Astrocyte of the spinal cord (primary cell): ENCODE measurements around the gene NUP214.
A peak's percentile ranks its signal among the peaks of the same experiment; 100 is the strongest.
"Not testable (repeated sequence)": the region's sequence is repeated elsewhere in the genome, so short reads cannot be mapped to it uniquely, and the experiment has no call there.

Experiments used
- DNase-seq: peaks from one replicate; pipeline ENCODE4 v3.0.0; 2011; ENCODE audit warnings: low read depth, low spot score
- H3K4me3 ChIP-seq: 2 replicates; pipeline ENCODE4 v1.5.1; 2011; ENCODE audit warnings: low read depth, mild to moderate bottlenecking, low read length, moderate library complexity
- in situ Hi-C: cut with HindIII; loops from 2 replicates; pipeline ENCODE4 v1.10.0; 2017; ENCODE audit warnings: low sequenced_read_pairs
- TF ChIP-seq, protein P1 (sequence below): IDR thresholded peaks from 2 replicates; pipeline ENCODE4 v1.5.1; 2012; ENCODE audit warnings: low read depth, mild to moderate bottlenecking, low read length, inconsistent platforms

The NUP214 gene

DNA sequence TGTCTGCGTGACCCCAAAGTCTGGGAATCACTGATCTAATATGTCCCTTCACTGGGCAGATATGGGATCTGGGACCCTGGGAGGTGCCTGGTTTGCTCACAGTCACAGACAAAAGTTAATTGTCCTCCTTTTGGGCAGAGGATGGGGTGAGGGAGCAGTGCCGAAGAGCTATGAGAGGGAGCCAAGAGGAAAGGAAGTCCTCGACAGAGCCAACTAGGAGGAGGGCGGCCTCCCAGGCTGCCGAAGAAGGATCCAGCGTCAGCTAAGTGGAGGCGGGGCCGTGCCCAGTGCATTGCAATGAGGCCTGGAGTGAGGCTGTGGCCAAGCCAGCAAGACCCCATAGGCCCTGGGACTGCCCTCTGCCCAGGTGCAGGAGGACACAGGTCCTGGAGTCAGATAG, 17.6 kb upstream of the NUP214 start:
- no peak for DNase-seq
- in situ Hi-C loops, result no loop called here
- TF ChIP-seq, protein P1, sequence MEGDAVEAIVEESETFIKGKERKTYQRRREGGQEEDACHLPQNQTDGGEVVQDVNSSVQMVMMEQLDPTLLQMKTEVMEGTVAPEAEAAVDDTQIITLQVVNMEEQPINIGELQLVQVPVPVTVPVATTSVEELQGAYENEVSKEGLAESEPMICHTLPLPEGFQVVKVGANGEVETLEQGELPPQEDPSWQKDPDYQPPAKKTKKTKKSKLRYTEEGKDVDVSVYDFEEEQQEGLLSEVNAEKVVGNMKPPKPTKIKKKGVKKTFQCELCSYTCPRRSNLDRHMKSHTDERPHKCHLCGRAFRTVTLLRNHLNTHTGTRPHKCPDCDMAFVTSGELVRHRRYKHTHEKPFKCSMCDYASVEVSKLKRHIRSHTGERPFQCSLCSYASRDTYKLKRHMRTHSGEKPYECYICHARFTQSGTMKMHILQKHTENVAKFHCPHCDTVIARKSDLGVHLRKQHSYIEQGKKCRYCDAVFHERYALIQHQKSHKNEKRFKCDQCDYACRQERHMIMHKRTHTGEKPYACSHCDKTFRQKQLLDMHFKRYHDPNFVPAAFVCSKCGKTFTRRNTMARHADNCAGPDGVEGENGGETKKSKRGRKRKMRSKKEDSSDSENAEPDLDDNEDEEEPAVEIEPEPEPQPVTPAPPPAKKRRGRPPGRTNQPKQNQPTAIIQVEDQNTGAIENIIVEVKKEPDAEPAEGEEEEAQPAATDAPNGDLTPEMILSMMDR, result no peak
- no peak overlapping the region for H3K4me3 ChIP-seq

DNA sequence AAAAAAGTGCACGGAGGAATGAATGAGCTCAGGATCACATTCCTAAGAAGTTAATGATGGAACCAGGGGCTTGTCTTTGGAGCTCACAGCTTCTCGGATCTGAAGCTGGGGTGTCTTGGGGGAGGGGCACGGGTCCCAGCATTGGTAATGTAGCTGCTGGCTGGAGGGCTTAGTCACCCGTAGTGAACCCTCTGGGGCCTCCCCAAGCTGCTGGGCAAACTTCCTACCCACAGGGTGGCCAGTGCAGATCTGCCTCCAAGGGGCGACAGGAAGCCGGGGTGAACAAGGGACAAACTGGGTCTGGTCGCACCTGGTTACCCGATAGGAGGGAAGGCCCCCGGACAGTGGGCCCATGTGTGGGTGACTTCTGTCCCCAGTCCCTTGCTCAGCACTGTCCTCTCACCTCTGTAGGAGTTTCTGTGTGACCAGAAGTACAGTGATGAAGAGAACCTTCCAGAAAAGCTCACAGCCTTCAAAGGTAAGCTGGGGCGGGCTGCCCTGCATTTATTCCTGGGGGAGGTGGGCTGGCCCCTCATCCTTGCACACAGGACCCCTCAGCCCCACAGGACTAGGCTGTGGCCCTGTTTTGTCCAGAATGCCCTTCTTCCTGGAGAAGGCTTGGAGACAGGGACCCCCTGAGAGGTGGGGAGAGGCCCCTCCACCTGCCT, 14.1 kb upstream of the NUP214 start:
- peak; percentile 7 for DNase-seq
- H3K4me3 ChIP-seq, result no peak overlapping the region
- in situ Hi-C loops, result no loop called here
- TF ChIP-seq, protein P1, result no peak

DNA sequence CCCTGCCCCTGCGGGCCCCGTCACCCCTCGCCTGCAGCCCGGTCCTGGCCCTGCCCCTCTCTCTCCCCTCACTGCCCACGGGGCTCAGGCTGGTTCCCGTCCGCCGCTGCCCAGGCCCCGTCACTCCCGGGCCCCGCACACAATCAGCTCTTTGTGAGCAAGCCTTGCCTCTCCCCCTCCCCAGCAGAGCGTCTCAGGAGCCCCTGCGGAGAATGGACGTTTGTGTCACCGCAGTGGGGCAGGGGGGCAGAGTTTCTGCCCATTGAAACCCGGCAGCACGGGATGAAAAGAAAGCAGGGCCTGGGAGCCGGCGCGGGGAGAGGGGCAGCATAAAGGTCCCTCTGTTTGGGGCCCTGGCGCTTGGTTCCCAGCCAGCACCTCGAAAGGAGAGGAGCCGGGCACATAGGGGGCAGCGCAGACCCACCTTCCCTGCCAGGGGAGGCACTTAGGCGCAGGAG, 13.5 kb upstream of the NUP214 start:
- in situ Hi-C loops, result no loop called here
- TF ChIP-seq, protein P1, result no peak
- DNase-seq, result no peak
- no peak overlapping the region for H3K4me3 ChIP-seq

DNA sequence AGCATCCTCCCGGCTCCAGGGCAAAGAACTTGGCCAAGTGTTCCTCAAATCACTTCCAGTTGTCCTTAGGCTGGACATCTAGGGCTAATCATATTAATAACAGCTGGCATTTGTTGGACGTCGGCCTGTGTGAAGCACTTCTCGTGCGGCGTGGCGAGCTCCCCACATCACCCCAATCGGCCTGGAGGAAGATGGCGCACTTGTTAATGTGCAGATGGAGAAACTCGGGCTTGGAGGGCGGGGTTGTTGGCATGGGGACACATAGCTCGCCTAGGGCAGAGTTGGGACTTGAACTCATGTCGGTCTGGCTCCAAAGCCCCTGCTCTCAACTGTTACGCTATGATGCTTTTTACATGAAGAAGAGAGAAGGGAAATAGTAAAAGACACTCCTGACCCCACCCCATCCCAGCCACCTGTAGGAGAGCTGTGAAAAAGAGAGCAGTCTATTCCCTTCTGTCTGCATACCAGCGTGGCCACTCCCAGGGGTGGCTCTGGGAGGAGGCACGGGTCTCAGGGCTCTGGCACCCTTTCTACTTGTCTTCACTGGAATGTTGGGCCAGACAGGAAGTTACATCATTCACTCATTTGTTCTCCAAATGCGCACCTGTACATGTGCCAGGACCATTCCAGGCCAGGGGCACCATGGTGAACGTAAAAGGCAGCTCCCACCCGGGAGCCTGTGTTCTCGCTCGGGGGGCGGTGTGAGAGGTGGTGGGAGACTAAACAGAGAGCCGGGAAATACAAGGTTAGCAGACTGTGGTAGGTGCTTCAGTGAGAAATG, 12.8 kb upstream of the NUP214 start:
- TF ChIP-seq, protein P1, result no peak
- no peak overlapping the region for H3K4me3 ChIP-seq
- no peak for DNase-seq
- in situ Hi-C loops, result no loop called here

DNA sequence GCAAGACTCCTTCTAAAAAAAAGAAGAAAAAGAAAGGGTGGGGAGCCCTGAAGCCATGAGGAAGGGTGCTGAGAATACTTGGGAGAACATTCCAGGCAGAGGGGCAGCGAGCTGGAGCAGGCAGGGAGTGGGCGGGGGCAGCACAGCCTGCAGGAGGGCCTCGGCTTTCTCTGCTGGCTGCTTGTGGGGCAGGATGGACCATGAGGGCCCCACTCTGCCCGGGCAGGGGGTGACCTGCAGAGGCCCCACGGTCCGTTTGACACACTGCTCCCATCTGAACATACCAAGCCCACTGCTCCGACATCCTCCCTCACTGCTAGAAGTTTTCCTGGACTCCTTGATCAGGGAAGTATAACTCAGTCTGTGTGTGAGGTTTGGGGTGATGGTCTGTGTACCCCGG, 11.7 kb upstream of the NUP214 start:
- TF ChIP-seq, protein P1, result no peak
- in situ Hi-C loops, result no loop called here
- DNase-seq, result no peak
- no peak overlapping the region for H3K4me3 ChIP-seq

DNA sequence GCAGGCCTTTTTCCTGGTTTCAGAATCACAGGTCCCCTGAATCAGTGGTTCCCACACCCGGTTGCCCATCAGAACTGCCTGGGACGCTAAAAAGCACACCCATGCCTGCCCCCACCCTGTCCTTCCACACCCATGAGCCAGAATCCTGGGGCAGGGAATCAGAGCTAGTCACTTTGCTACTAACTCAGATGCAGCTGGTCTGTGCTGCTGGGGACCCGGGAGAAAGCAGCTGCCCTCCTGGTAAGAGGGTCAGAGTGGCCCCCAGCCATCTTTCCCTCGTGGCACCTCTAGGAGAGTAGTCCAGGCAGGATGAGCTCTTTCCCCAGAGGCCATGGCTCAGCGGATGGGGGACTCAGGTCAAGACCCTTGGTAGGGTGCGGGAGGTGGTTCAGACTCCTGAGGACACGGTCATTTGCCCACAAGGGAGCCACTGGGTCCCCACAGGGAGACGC, 11.3 kb upstream of the NUP214 start:
- DNase-seq, result no peak
- H3K4me3 ChIP-seq, result no peak overlapping the region
- in situ Hi-C loops, result no loop called here
- TF ChIP-seq, protein P1, result no peak

DNA sequence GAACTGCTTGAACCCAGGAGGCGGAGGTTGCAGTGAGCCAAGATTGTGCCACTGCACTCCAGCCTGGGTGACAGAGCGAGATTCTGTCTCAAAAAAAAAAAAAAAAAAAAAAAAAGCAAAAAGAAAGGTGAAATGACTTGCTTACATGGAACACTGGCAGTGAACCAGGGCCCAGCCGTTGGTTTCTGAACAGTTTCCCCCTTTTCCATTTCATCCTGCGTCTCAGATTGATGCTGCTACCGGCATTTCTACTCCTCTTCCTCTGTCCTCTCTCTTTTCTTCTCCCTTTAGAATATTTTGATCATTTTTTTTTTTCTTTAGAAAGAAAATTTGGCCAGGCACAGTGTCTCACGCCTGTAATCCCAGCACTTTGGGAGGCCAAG, 10.0 kb upstream of the NUP214 start:
- H3K4me3 ChIP-seq, in situ Hi-C loops, DNase-seq: not testable (repeated sequence)
